HFFc6 (cell line): ENCODE measurements around the gene MIF4GD. TPM values are rescaled to one million over a fixed set of nuclear protein-coding genes. Genes with fewer than 3 reads are reported as not detected.

Experiments used
- DNase-seq: peaks from one replicate; pipeline ENCODE4 v3.0.0-alpha.2; 2018
- H3K27ac Mint-ChIP-seq: 2 replicates; pipeline ENCODE4 v1.8.0; 2020; ENCODE audit warnings: mild to moderate bottlenecking, mixed read lengths
- H3K27me3 Mint-ChIP-seq: 2 replicates; pipeline ENCODE4 v1.8.0; 2021; ENCODE audit warnings: mild to moderate bottlenecking, moderate library complexity, mixed read lengths; ENCODE audit not compliant: insufficient read depth
- H3K36me3 Mint-ChIP-seq: 2 replicates; pipeline ENCODE4 v1.8.0; 2021; ENCODE audit warnings: low read depth, mixed read lengths
- H3K4me1 Mint-ChIP-seq: 2 replicates; pipeline ENCODE4 v1.8.0; 2020; ENCODE audit warnings: low read depth, mixed read lengths
- H3K4me3 Mint-ChIP-seq: 2 replicates; pipeline ENCODE4 v1.8.0; 2020; ENCODE audit warnings: mild to moderate bottlenecking, moderate library complexity, mixed read lengths
- H3K9me3 Mint-ChIP-seq: 2 replicates; pipeline ENCODE4 v1.8.0; 2020; ENCODE audit warnings: mild to moderate bottlenecking, mixed read lengths
- CTCF ChIP-seq: fragments of 200-600 bp; sonication (generic); IDR thresholded peaks from 2 replicates; pipeline ENCODE4 v1.5.0; 2021; ENCODE audit warnings: antibody characterized with exemption, mild to moderate bottlenecking
- total RNA-seq, 6 experiments: library from RNA; stranded (reverse); fragmentation: NEBNext Ultra II Directional; extraction: Animal tissue kit (Norgen Biotek cat#: 25700); gene quantifications; 2 replicates in 1 of 6; 3 replicates in 5 of 6; pipeline ENCODE4 v1.2.3, GENCODE V29; 2021

MIF4GD gene
- total RNA-seq, 6 experiments from 2014 or later = 8.8 to 10.8 (median 10.0) TPM

GRCh38 chr17:75271233-75271954, 363 bp upstream of the MIF4GD start:
- Mint-ChIP-seq H3K4me1 (peaks cover 40% of the 10 kb centered on the region), H3K27me3 (no peaks in the 10 kb centered on the region), H3K36me3 (0 out of 2 replicates have a peak, but pooled peaks cover 2% of the 10 kb centered on the region), H3K27ac (peak overlapping the region; percentile 38), H3K4me3 (peak overlapping the region; percentile 75), H3K9me3 (no peaks in the 10 kb centered on the region)
- DNase-seq = peak; percentile 36
- TF ChIP-seq CTCF = peak; percentile 77

GRCh38 chr17:75270218-75270965, 639 bp downstream of the MIF4GD start:
- peak overlapping the region; percentile 83 for H3K4me3 Mint-ChIP-seq
- no peaks in the 10 kb centered on the region for H3K9me3 Mint-ChIP-seq
- DNase-seq = peak; percentile 66
- no peaks in the 10 kb centered on the region for H3K27me3 Mint-ChIP-seq
- peak overlapping the region; percentile 62 for H3K27ac Mint-ChIP-seq
- H3K36me3 Mint-ChIP-seq = 0 out of 2 replicates have a peak, but pooled peaks cover 6% of the 10 kb centered on the region
- H3K4me1 Mint-ChIP-seq = peaks cover 40% of the 10 kb centered on the region
- TF ChIP-seq CTCF = peak; percentile 66

- Mint-ChIP-seq H3K27ac (peak overlapping the region; percentile 62), H3K36me3 (0 out of 2 replicates have a peak, but pooled peaks cover 6% of the 10 kb centered on the region), H3K4me1 (peaks cover 40% of the 10 kb centered on the region), H3K9me3 (no peaks in the 10 kb centered on the region), H3K27me3 (no peaks in the 10 kb centered on the region), H3K4me3 (peak overlapping the region; percentile 83)
- no peak for DNase-seq
- no peak for TF ChIP-seq CTCF
These were observed 1.2 kb downstream of the MIF4GD start for GRCh38 chr17:75269844-75270217.

GRCh38 chr17:75267411-75268232, 3.4 kb downstream of the MIF4GD start:
- no peaks in the 10 kb centered on the region for H3K27me3 Mint-ChIP-seq
- H3K9me3 Mint-ChIP-seq = no peaks in the 10 kb centered on the region
- H3K4me3 Mint-ChIP-seq = no peak overlapping the region
- no peak overlapping the region for H3K27ac Mint-ChIP-seq
- TF ChIP-seq CTCF = peak; percentile 21; the same call in 1 of the 2 replicates
- peaks cover 7% of the 10 kb centered on the region; the same call in 1 of the 2 replicates for H3K36me3 Mint-ChIP-seq
- H3K4me1 Mint-ChIP-seq = peaks cover 27% of the 10 kb centered on the region
- no peak for DNase-seq

- Mint-ChIP-seq H3K27ac (no peak overlapping the region), H3K9me3 (no peaks in the 10 kb centered on the region), H3K36me3 (peaks cover 12% of the 10 kb centered on the region), H3K27me3 (no peaks in the 10 kb centered on the region), H3K4me1 (peaks cover 29% of the 10 kb centered on the region), H3K4me3 (no peak overlapping the region)
- DNase-seq = no peak
- TF ChIP-seq CTCF = no peak
These were observed 3.9 kb downstream of the MIF4GD start for GRCh38 chr17:75267153-75267410.
